MM.1S (cell line): ENCODE data around the gene NLGN1.

Source experiments
- DNase-seq: peaks from one replicate; pipeline ENCODE4 v3.0.0-alpha.2; 2015
- H2AFZ ChIP-seq: fragments of 300-600 bp; sonication (generic); 2 replicates; pipeline ENCODE4 v1.6.0; 2016; ENCODE audit warnings: antibody characterized with exemption, low read length
- H3F3A ChIP-seq: fragments of 300-600 bp; sonication (generic); 2 replicates; pipeline ENCODE4 v1.6.1; 2016; ENCODE audit warnings: mild to moderate bottlenecking, antibody characterized with exemption, low read length, moderate library complexity, mixed read lengths; ENCODE audit not compliant: insufficient read depth
- H3K27ac ChIP-seq: fragments of 300-600 bp; sonication (generic); 2 replicates; pipeline ENCODE4 v1.5.1; 2016; ENCODE audit warnings: mild to moderate bottlenecking, low read length
- H3K27me3 ChIP-seq: fragments of 300-600 bp; sonication (generic); replicated peaks from 2 replicates; pipeline ENCODE4 v1.6.0; 2016; ENCODE audit warnings: low read length; ENCODE audit not compliant: insufficient read depth
- H3K36me3 ChIP-seq: fragments of 300-600 bp; sonication (generic); replicated peaks from 2 replicates; pipeline ENCODE4 v1.6.1; 2016; ENCODE audit warnings: mild to moderate bottlenecking, low read length, mixed read lengths; ENCODE audit not compliant: insufficient read depth
- H3K4me1 ChIP-seq: fragments of 300-600 bp; sonication (generic); 2 replicates; pipeline ENCODE4 v1.6.1; 2016; ENCODE audit warnings: low read length, mixed read lengths
- H3K4me2 ChIP-seq: fragments of 300-600 bp; sonication (generic); 2 replicates; pipeline ENCODE4 v1.6.0; 2016; ENCODE audit warnings: low read depth, low read length
- H3K4me3 ChIP-seq: fragments of 300-600 bp; sonication (generic); 2 replicates; pipeline ENCODE4 v1.5.1; 2016; ENCODE audit warnings: low read length, mixed read lengths
- H3K79me2 ChIP-seq: fragments of 300-600 bp; sonication (generic); 2 replicates; pipeline ENCODE4 v1.6.1; 2016; ENCODE audit warnings: mixed run types, low read length, mixed read lengths
- H3K9ac ChIP-seq: fragments of 300-600 bp; sonication (generic); 2 replicates; pipeline ENCODE4 v1.6.1; 2016; ENCODE audit warnings: low read length, mixed read lengths
- H3K9me2 ChIP-seq: fragments of 300-600 bp; sonication (generic); replicated peaks from 2 replicates; pipeline ENCODE4 v1.6.1; 2016; ENCODE audit warnings: mild to moderate bottlenecking, low read length, mixed read lengths; ENCODE audit not compliant: insufficient read depth
- H3K9me3 ChIP-seq: fragments of 300-600 bp; sonication (generic); replicated peaks from 2 replicates; pipeline ENCODE4 v1.6.1; 2016; ENCODE audit warnings: mild to moderate bottlenecking, low read length, mixed read lengths; ENCODE audit not compliant: insufficient read depth
- H4K20me1 ChIP-seq: fragments of 300-600 bp; sonication (generic); 2 replicates; pipeline ENCODE4 v1.6.1; 2016; ENCODE audit warnings: mild to moderate bottlenecking, low read length, moderate library complexity, mixed read lengths; ENCODE audit not compliant: insufficient read depth
- CTCF ChIP-seq: fragments of 300-600 bp; sonication (generic); IDR thresholded peaks from 2 replicates; pipeline ENCODE4 v1.5.1; 2016; ENCODE audit warnings: antibody characterized with exemption, low read length, mixed read lengths
- EZH2 ChIP-seq: fragments of 300-600 bp; sonication (generic); optimal IDR thresholded peaks from 2 replicates; pipeline ENCODE3; 2017; ENCODE audit warnings: low read depth, mild to moderate bottlenecking, antibody characterized with exemption, low read length, mixed read lengths
- EZH2phosphoT487 ChIP-seq: fragments of 300-600 bp; sonication (generic); IDR thresholded peaks from 2 replicates; pipeline ENCODE4 v1.6.1; 2018; ENCODE audit warnings: antibody characterized with exemption, low read length

NLGN1 gene

GRCh38 chr3:174332391-174332790 lies 934.8 kb downstream of the NLGN1 start:
- Histone ChIP-seq H3F3A (no peaks in the 10 kb centered on the region), H3K9ac (no peak overlapping the region), H3K9me2 (no peaks in the 10 kb centered on the region), H3K27me3 (no peaks in the 10 kb centered on the region), H3K36me3 (no peaks in the 10 kb centered on the region), H3K4me1 (peaks cover 6% of the 10 kb centered on the region; the same call in 1 of the 2 replicates), H3K27ac (no peak overlapping the region), H3K4me3 (no peak overlapping the region), H2AFZ (no peak overlapping the region), H3K4me2 (no peak overlapping the region), H4K20me1 (no peaks in the 10 kb centered on the region), H3K79me2 (no peaks in the 10 kb centered on the region), H3K9me3 (no peaks in the 10 kb centered on the region)
- TF ChIP-seq EZH2 (no peak), CTCF (no peak), EZH2phosphoT487 (no peak)
- DNase-seq = no peak

GRCh38 chr3:174333640-174334039 lies 936.1 kb downstream of the NLGN1 start:
- no peaks in the 10 kb centered on the region for H3K9me2 ChIP-seq
- H3K4me1 ChIP-seq = peaks cover 10% of the 10 kb centered on the region; the same call in 1 of the 2 replicates
- H4K20me1 ChIP-seq = no peaks in the 10 kb centered on the region
- H3K4me2 ChIP-seq = no peak overlapping the region
- H3K4me3 ChIP-seq = no peak overlapping the region
- H3K9me3 ChIP-seq = no peaks in the 10 kb centered on the region
- no peaks in the 10 kb centered on the region for H3F3A ChIP-seq
- DNase-seq = no peak
- no peaks in the 10 kb centered on the region for H3K36me3 ChIP-seq
- H3K27me3 ChIP-seq = no peaks in the 10 kb centered on the region
- H3K27ac ChIP-seq = no peak overlapping the region
- H3K79me2 ChIP-seq = no peaks in the 10 kb centered on the region
- TF ChIP-seq EZH2 = no peak
- no peak for TF ChIP-seq EZH2phosphoT487
- no peak for TF ChIP-seq CTCF
- H3K9ac ChIP-seq = no peak overlapping the region
- no peak overlapping the region for H2AFZ ChIP-seq

DNA sequence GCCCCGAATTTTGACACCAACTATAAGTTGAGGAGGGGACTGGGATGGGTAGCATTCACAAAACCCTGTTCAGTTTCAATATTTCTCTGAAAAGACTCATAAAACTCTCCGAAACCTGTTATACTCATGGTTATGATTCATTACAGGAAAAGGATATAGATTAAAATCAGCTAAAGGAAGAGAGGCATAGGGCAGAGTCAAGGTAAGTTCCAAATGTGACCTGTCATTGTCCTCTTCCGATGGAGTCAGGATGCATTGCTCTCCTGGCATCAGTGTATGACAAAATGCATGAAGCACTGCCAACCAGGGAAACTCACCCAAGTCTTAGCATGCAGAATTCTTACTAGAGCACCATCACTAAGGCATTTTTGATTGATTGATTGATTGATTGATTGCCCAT lies 936.6 kb downstream of the NLGN1 start:
- no peak overlapping the region for H3K9ac ChIP-seq
- TF ChIP-seq EZH2 (no peak), EZH2phosphoT487 (no peak)

GRCh38 chr3:174335324-174335723 lies 937.8 kb downstream of the NLGN1 start:
- Histone ChIP-seq H2AFZ (no peak overlapping the region), H3K9ac (no peak overlapping the region), H3K4me1 (peaks cover 10% of the 10 kb centered on the region; the same call in 1 of the 2 replicates), H3F3A (no peaks in the 10 kb centered on the region), H3K79me2 (no peaks in the 10 kb centered on the region), H4K20me1 (no peaks in the 10 kb centered on the region), H3K27ac (no peak overlapping the region), H3K9me2 (no peaks in the 10 kb centered on the region), H3K4me3 (no peak overlapping the region), H3K36me3 (no peaks in the 10 kb centered on the region), H3K9me3 (no peaks in the 10 kb centered on the region), H3K27me3 (no peaks in the 10 kb centered on the region), H3K4me2 (no peak overlapping the region)
- no peak for DNase-seq
- no peak for TF ChIP-seq EZH2
- TF ChIP-seq CTCF = no peak
- TF ChIP-seq EZH2phosphoT487 = no peak

More for the DNA sequence above, 936.6 kb downstream of the NLGN1 start:
- Histone ChIP-seq H3K4me3 (no peak overlapping the region), H3K36me3 (no peaks in the 10 kb centered on the region), H3K9me3 (no peaks in the 10 kb centered on the region), H3F3A (no peaks in the 10 kb centered on the region), H2AFZ (no peak overlapping the region), H3K27me3 (no peaks in the 10 kb centered on the region), H3K79me2 (no peaks in the 10 kb centered on the region), H4K20me1 (no peaks in the 10 kb centered on the region), H3K9me2 (no peaks in the 10 kb centered on the region), H3K4me1 (peaks cover 10% of the 10 kb centered on the region; the same call in 1 of the 2 replicates), H3K4me2 (no peak overlapping the region), H3K27ac (no peak overlapping the region)
- DNase-seq = no peak
